ENCODE measurements around the gene RGPD3.
A peak's percentile ranks its signal among the peaks of the same experiment; 100 is the strongest.
"Not testable (repeated sequence)": the region's sequence is repeated elsewhere in the genome, so short reads cannot be mapped to it uniquely, and the experiment has no call there.

RGPD3 gene

GRCh38 chr2:106468107-106468506 is at the start of gene RGPD3:
Gene RGPD3, minus strand, starts transcription at chr2:106468413. Its CDS starts 125 bp downstream, at chr2:106468288.
- not testable (repeated sequence) for DNase-seq

GRCh38 chr2:106517329-106517728 is 49.1 kb upstream of the RGPD3 start:
- DNase-seq = no peak

- no peak for DNase-seq
Observed at GRCh38 chr2:106516864-106517263, 48.7 kb upstream of the RGPD3 start.

GRCh38 chr2:106516436-106516835 is 48.2 kb upstream of the RGPD3 start:
- DNase-seq = no peak

GRCh38 chr2:106514827-106515226 is 46.6 kb upstream of the RGPD3 start:
- DNase-seq = not testable (repeated sequence)

- not testable (repeated sequence) for DNase-seq
Observed at GRCh38 chr2:106513391-106513790, 45.2 kb upstream of the RGPD3 start.

GRCh38 chr2:106511934-106512333 is 43.7 kb upstream of the RGPD3 start:
- DNase-seq = not testable (repeated sequence)

- DNase-seq = peak; percentile 13
Observed at GRCh38 chr2:106511476-106511901, 43.3 kb upstream of the RGPD3 start.

- DNase-seq = not testable (repeated sequence)
Observed at GRCh38 chr2:106510791-106511190, 42.6 kb upstream of the RGPD3 start.

GRCh38 chr2:106509374-106509770 is 41.2 kb upstream of the RGPD3 start:
- DNase-seq = not testable (repeated sequence)

GRCh38 chr2:106508660-106509373 is 40.6 kb upstream of the RGPD3 start:
- DNase-seq = not testable (repeated sequence)

- DNase-seq = not testable (repeated sequence)
Observed at GRCh38 chr2:106506002-106506687, 37.9 kb upstream of the RGPD3 start.

GRCh38 chr2:106504787-106505186 is 36.6 kb upstream of the RGPD3 start:
- not testable (repeated sequence) for DNase-seq

- DNase-seq = not testable (repeated sequence)
Observed at GRCh38 chr2:106504192-106504591, 36.0 kb upstream of the RGPD3 start.

GRCh38 chr2:106502351-106502750 is 34.1 kb upstream of the RGPD3 start:
- DNase-seq = not testable (repeated sequence)

- DNase-seq = not testable (repeated sequence)
Observed at GRCh38 chr2:106500350-106500749, 32.1 kb upstream of the RGPD3 start.

GRCh38 chr2:106498549-106498948 is 30.3 kb upstream of the RGPD3 start:
- DNase-seq = not testable (repeated sequence)

- not testable (repeated sequence) for DNase-seq
Observed at GRCh38 chr2:106492913-106493312, 24.7 kb upstream of the RGPD3 start.

GRCh38 chr2:106492399-106492798 is 24.2 kb upstream of the RGPD3 start:
- not testable (repeated sequence) for DNase-seq

- DNase-seq = not testable (repeated sequence)
Observed at GRCh38 chr2:106489701-106490100, 21.5 kb upstream of the RGPD3 start.

GRCh38 chr2:106487386-106488191 is 19.4 kb upstream of the RGPD3 start:
- not testable (repeated sequence) for DNase-seq

- peak; percentile 24 for DNase-seq
Observed at GRCh38 chr2:106486551-106487385, 18.6 kb upstream of the RGPD3 start, which contains the start of gene CD8B2. Gene CD8B2, plus strand, starts transcription at chr2:106487364. Its CDS starts 63 bp downstream, at chr2:106487427.
